Measurements from ENCODE around the gene CCDC184. TPM values are rescaled to one million over a fixed set of nuclear protein-coding genes. Genes with fewer than 3 reads are reported as not detected.

Gene CCDC184
- total and polyA plus RNA-seq, 2 donors (not counting 1 experiment from before 2014, with no cell fraction given) = 0.54 to 1.4 TPM

- no CpG with 5 or more reads among the region's 2 CpGs for WGBS (ENCODE audit: insufficient coverage)
- TF ChIP-seq, protein P1, sequence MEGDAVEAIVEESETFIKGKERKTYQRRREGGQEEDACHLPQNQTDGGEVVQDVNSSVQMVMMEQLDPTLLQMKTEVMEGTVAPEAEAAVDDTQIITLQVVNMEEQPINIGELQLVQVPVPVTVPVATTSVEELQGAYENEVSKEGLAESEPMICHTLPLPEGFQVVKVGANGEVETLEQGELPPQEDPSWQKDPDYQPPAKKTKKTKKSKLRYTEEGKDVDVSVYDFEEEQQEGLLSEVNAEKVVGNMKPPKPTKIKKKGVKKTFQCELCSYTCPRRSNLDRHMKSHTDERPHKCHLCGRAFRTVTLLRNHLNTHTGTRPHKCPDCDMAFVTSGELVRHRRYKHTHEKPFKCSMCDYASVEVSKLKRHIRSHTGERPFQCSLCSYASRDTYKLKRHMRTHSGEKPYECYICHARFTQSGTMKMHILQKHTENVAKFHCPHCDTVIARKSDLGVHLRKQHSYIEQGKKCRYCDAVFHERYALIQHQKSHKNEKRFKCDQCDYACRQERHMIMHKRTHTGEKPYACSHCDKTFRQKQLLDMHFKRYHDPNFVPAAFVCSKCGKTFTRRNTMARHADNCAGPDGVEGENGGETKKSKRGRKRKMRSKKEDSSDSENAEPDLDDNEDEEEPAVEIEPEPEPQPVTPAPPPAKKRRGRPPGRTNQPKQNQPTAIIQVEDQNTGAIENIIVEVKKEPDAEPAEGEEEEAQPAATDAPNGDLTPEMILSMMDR (IDR thresholded peaks at IDR 0.05) = peak; percentile 96
- TF ChIP-seq EZH2 (IDR thresholded peaks at IDR 0.05; ENCODE audit: borderline replicate concordance, insufficient read depth, low read depth, low read length, poor library complexity, severe bottlenecking) = no peak
- ATAC-seq (ENCODE audit: low read depth) (peak; percentile 82), DNase-seq (peak; percentile 79)
- no peaks in the 10 kb centered on the region for H3K9me3 ChIP-seq (ENCODE audit: control extremely low read depth in 1 of 3, control insufficient read depth in 2 of 3, insufficient read depth in 1 of 3, low read length in 2 of 3)
- H3K27me3 ChIP-seq (replicated peaks in 1 of 4; ENCODE audit: control extremely low read depth in 1 of 4, control insufficient read depth in 3 of 4, insufficient read depth in 4 of 4, low read length in 3 of 4) = peaks cover 0 to 13% (median 1%) of the 10 kb centered on the region in 4 experiments
- H3K4me3 Mint-ChIP-seq = no peak overlapping the region
- no peak overlapping the region for H3K27ac Mint-ChIP-seq
- H2AFZ ChIP-seq (ENCODE audit: insufficient read depth, low read depth, low read length, poor library complexity, severe bottlenecking) = no peak overlapping the region
- no peaks in the 10 kb centered on the region for H3K4me1 ChIP-seq (ENCODE audit: control insufficient read depth in 2 of 2, insufficient read depth in 2 of 2, low read length in 2 of 2)
- CTCF ChIA-PET = interaction anchor here (0.6 to 4.1 kb wide), 20 partner anchors 8 to 861 kb away, joined by 3 to 28 read pairs (median 6); partner anchors contain the start of genes CCDC184, TMEM106C and VDR
- H4K20me1 ChIP-seq (ENCODE audit: control insufficient read depth, insufficient read depth, low read length, poor library complexity, severe bottlenecking) = no peaks in the 10 kb centered on the region
- H3K4me1 Mint-ChIP-seq = no peaks in the 10 kb centered on the region
- H3K27me3 Mint-ChIP-seq = peaks cover 22% of the 10 kb centered on the region
- no peak overlapping the region for H3K4me3 ChIP-seq (ENCODE audit: control extremely low read depth in 1 of 5, extremely low read depth in 1 of 5, insufficient read depth in 1 of 5, low read depth in 2 of 5, low read length in 4 of 5)
- H3K27ac ChIP-seq (ENCODE audit: low read length in 2 of 2) = no peak overlapping the region
- no peak overlapping the region for H3K4me2 ChIP-seq (replicated peaks; ENCODE audit: low read depth, low read length, poor library complexity, severe bottlenecking)
- H3K79me2 ChIP-seq (ENCODE audit: control insufficient read depth, insufficient read depth, low read length) = no peaks in the 10 kb centered on the region
- no peaks in the 10 kb centered on the region for H3K9me3 Mint-ChIP-seq (ENCODE audit: insufficient read depth)
- intact Hi-C loops (cut with micrococcal nuclease) = loop anchor here (1.0 to 10.0 kb wide), 7 partner anchors 17 to 450 kb away; partner anchors contain the start of genes CCDC184, TMEM106C and VDR
- no peak overlapping the region for H3K9ac ChIP-seq (ENCODE audit: low read length)
- no peaks in the 10 kb centered on the region for H3K36me3 ChIP-seq (replicated peaks in 1 of 2; ENCODE audit: control extremely low read depth in 1 of 2, control insufficient read depth in 1 of 2, extremely low read depth in 1 of 2, insufficient read depth in 2 of 2, low read length in 1 of 2)
- POLR2A ChIA-PET = no interaction called here
These were observed 18.1 kb upstream of the CCDC184 start for GRCh38 chr12:48165089-48165981.

GRCh38 chr12:48169011-48169410 is 14.4 kb upstream of the CCDC184 start:
- DNase-seq = no peak
- H3K27me3 ChIP-seq (replicated peaks in 1 of 4; ENCODE audit: control extremely low read depth in 1 of 4, control insufficient read depth in 3 of 4, insufficient read depth in 4 of 4, low read length in 3 of 4) = peaks cover 0 to 9% (median 1%) of the 10 kb centered on the region in 4 experiments
- POLR2A ChIA-PET = no interaction called here
- no peaks in the 10 kb centered on the region for H4K20me1 ChIP-seq (ENCODE audit: control insufficient read depth, insufficient read depth, low read length, poor library complexity, severe bottlenecking)
- no peak overlapping the region for H3K4me3 ChIP-seq (ENCODE audit: control extremely low read depth in 1 of 5, extremely low read depth in 1 of 5, insufficient read depth in 1 of 5, low read depth in 2 of 5, low read length in 4 of 5)
- Mint-ChIP-seq H3K4me3 (no peak overlapping the region), H3K4me1 (no peaks in the 10 kb centered on the region), H3K27ac (no peak overlapping the region), H3K9me3 (ENCODE audit: insufficient read depth) (no peaks in the 10 kb centered on the region), H3K27me3 (peaks cover 13% of the 10 kb centered on the region)
- H3K4me2 ChIP-seq (replicated peaks; ENCODE audit: low read depth, low read length, poor library complexity, severe bottlenecking) = no peak overlapping the region
- no peak overlapping the region for H3K9ac ChIP-seq (ENCODE audit: low read length)
- H3K27ac ChIP-seq (ENCODE audit: low read length in 2 of 2) = no peak overlapping the region
- intact Hi-C loops (cut with micrococcal nuclease) = loop anchor here (10.0 kb wide), 2 partner anchors 264 to 334 kb away; partner anchors contain the start of gene VDR
- no peak overlapping the region for H2AFZ ChIP-seq (ENCODE audit: insufficient read depth, low read depth, low read length, poor library complexity, severe bottlenecking)
- CTCF ChIA-PET = interaction anchor here (1.1 to 2.1 kb wide), 2 partner anchors 17 to 227 kb away, joined by 3 to 5 read pairs; no protein-coding TSS in a partner anchor
- H3K9me3 ChIP-seq (ENCODE audit: control extremely low read depth in 1 of 3, control insufficient read depth in 2 of 3, insufficient read depth in 1 of 3, low read length in 2 of 3) = no peaks in the 10 kb centered on the region
- ATAC-seq (ENCODE audit: low read depth) = no peak
- WGBS (ENCODE audit: insufficient coverage) = 98% methylated on average over 17 of the region's 19 CpGs
- no peaks in the 10 kb centered on the region for H3K79me2 ChIP-seq (ENCODE audit: control insufficient read depth, insufficient read depth, low read length)
- H3K4me1 ChIP-seq (ENCODE audit: control insufficient read depth in 2 of 2, insufficient read depth in 2 of 2, low read length in 2 of 2) = no peaks in the 10 kb centered on the region
- no peaks in the 10 kb centered on the region for H3K36me3 ChIP-seq (replicated peaks in 1 of 2; ENCODE audit: control extremely low read depth in 1 of 2, control insufficient read depth in 1 of 2, extremely low read depth in 1 of 2, insufficient read depth in 2 of 2, low read length in 1 of 2)
- TF ChIP-seq EZH2 (IDR thresholded peaks at IDR 0.05; ENCODE audit: borderline replicate concordance, insufficient read depth, low read depth, low read length, poor library complexity, severe bottlenecking) = no peak
- TF ChIP-seq, protein P1 (IDR thresholded peaks at IDR 0.05) = no peak
